ENCODE measurements around the gene RASGRP2.

DNA sequence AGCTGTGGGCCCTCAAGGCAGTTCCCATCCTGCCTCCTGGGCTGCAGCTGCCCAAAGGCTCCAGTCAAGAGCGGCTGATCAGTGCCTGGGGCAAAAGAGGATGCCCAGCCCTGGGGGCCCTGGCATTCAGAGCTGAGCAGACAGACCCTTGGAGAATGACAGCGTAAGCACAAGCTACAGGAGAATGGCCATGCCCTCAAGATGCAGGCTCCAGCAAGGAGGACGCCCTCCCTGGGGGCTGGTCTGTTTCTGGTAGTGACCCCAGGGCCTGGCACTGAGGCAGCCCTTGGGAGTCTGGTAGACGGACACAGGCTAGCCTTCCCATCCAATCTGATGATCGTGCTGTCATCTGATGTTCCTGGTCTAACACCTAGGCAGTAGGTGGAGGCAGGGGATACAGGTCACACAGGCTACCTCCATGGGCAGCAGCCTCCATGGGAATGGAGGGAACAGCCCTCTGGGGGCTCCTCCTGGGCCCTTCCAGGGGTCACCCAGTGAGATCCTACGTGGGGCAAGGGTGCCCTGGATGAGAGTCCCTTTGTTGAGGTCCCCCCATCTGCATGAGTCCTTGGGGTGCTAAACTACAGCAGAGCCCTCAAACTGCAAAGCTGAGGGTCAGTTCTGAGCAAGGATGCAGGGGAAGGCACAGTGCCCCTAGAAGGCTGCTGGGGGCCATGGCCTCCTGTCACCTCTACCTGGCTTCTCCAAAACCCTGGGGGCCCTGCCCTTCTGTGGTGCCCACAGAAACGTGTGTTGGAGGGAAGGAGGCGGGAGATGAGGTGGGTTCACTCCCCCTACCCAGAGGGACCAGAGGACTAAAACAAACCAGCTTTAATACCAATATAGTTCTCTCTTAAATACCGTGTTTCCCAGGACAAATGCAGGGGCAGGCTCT, 44.6 kb upstream of the RASGRP2 start:
- TF ChIP-seq POLR2A (IDR thresholded peaks at IDR 0.05; ENCODE audit: low read depth, low read length) = no peak
- no peak for TF ChIP-seq POLR2AphosphoS5 (IDR thresholded peaks at IDR 0.05; ENCODE audit: low read depth, low read length)
- TF ChIP-seq TAF1 (IDR thresholded peaks at IDR 0.05; ENCODE audit: low read depth, low read length) = no peak
- no peak for TF ChIP-seq POU2F2 (IDR thresholded peaks at IDR 0.05; ENCODE audit: low read depth, low read length)
